Measurements from ENCODE around the gene RGL1.

- TF ChIP-seq CTCF (IDR thresholded peaks at IDR 0.05) (no peak), POLR2A (IDR thresholded peaks at IDR 0.05; ENCODE audit: low read depth) (no peak), POLR2AphosphoS5 (IDR thresholded peaks at IDR 0.05) (no peak)
Measured at GRCh38 chr1:183962903-183963302, 158.0 kb downstream of the RGL1 start.

Measured in esophagus muscularis mucosa (tissue), 3 donors.